GM21528 (cell line): ENCODE measurements around the gene IMPG2.

Experiments
- ATAC-seq: cut with Tn5 transposase; IDR thresholded peaks from one replicate; pipeline ENCODE4 v1.9.1; 2021; ENCODE audit warnings: mild to moderate bottlenecking, moderate library complexity; ENCODE audit not compliant: unreplicated experiment, low FRiP score

Gene IMPG2

DNA sequence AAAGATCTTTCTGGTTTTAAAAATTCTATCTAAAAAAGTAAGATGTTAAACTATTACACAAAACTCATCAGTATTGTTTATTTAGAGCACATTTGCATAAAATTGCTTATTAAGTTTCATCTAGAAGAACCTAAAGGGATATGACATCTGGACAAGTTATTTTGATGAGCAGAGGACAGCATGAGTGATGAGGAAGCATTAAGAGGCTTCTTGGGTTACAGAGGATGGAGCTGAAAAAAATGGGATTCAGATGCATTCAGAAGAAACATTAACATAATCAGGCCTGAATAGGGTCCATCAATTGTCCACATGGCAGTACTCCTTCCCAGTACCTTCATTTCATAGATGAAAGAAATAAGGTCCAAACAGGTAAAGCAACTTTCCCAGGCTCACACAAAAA, 41.6 kb downstream of the IMPG2 start:
- ATAC-seq = no peak

DNA sequence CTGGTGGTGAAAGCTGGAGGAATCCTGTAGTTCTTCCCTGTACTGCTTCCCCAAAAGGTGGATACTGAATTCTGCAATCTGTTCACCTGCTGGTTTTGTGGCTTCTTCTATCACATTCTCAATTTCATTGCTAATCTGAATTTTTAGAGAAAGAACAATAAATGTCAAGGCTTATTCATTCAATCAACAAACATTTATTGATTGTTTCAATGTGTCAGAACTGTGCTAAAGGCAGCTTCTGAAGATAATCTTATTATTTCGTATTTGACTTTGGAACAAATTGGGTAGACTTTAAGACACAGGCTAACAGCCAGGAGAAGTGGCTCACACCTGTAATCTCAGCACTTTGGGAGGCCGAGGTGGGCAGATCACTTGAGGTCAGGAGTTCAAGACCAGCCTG, 46.8 kb downstream of the IMPG2 start:
- no peak for ATAC-seq

DNA sequence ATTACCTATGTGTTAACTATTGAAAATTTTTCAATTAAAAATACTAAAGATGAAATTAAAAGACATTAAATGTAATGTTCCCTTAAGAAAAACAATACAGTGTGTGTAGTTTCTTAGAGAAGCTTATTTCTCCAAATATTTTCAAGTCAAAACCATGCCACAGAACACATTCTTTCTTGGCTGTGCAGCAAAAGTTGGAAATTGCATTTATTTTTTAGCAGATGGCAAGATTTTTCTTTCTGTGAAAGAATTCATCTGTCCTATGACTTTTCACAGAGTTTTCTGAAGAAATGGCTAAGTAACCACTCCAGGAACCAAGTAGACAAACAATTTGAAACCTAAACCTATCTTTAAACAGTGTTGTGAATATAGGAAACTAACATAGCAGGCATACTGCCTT, 47.2 kb downstream of the IMPG2 start:
- ATAC-seq = no peak

DNA sequence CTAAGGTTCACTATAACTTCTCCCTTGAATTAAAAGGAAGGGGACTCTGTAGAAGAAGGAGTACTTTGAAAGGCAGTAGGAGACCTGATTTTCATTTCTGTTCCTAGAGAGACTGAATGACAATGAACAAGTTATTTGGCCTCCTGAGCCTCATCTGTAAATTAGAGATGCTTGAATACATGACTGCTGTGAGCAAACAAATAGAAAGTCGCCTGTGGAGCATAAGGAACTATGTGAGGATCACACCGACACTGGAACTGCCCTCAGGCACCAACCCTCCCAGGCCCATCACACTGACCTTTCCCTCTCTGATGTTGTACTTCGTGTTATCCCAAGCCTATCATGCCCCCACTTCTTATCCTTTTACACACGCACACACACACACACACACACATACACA, 48.6 kb downstream of the IMPG2 start:
- ATAC-seq = no peak

DNA sequence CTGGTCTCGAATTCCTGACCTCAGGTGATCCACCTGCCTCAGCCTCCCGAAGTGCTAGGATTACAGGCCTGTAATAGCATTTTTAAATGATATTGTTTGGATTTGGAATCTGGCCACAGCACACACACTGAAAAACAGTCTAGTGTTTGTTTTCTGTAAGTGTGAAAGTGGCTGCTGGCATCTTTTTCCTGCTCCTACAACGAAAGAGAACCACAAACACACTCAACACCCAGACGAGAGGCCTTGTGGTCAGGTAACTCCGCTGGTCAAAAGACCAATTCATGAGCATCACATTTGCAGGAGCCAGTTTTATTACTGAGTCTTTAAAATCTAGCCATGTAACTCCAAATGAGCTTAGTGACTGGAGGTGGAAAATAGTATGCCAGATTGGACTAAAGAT, 50.2 kb downstream of the IMPG2 start:
- no peak for ATAC-seq

DNA sequence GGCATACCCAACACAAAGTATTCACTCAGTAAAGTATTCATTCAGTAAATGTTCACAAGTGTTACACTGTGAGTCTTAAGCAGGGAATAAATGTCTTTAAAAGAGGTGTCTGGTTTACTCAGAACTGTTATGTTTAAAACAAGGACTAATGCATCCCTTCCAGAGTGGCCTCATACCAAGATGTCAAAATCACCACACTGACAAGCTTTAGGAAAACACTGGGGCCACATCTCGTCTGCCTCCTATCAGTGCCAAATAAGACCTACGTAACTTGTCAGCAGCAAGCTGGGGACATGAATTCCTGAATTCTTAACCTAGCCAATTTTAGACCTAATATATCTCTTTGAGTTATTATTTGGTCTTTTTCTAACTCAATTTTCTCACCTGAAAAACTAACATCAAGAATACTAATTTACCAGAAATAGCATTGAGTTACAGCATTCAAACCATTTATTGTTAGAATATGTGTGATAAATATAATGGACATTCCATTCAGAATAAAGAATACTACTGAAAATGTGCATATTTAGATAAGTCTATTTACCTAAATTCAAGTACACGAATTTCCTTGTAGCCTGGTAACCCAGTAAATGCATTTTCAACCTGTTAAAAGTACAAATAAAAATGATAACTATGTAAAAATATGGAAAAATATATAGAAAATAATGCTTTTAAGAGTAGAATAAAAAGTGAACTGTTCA, 51.3 kb downstream of the IMPG2 start:
- ATAC-seq = no peak

DNA sequence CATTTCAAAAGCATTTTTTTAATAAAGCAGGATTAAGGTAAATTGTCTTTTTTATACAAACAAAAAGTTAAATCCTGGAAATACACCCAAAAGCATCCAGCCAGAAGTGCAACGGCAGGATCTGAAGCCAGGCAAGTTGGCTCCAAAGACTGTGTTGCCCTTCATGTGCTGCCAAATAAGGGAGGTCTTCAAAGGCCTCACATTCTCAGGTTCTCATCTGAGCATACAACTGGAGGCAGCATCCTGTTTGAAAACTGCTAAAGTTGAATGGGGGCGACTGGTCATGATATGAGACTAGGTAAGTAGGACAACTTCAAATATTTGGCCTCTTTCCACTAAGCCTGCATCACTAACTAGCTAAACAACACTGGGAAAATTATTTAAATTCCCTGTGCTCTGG, 52.2 kb downstream of the IMPG2 start:
- ATAC-seq = no peak

DNA sequence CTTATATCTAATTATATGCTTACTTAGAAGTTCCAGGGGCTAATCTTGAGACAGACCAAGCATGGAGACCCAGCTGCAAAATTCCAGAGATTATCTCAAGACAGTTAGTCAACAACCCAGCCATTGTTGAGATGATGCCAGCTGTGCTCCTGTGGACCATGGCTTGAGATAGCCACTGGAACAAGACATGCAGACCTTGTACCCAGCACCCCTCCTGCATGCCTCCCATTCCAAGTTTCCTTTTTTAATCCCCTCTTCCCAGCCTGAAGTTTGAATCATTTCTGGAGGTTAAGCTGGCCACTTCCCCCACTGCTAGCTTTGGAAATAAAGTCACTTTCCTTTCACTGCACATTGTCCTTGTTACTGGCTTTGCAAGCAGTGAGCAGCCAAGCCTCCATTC, 53.8 kb downstream of the IMPG2 start:
- ATAC-seq = no peak

DNA sequence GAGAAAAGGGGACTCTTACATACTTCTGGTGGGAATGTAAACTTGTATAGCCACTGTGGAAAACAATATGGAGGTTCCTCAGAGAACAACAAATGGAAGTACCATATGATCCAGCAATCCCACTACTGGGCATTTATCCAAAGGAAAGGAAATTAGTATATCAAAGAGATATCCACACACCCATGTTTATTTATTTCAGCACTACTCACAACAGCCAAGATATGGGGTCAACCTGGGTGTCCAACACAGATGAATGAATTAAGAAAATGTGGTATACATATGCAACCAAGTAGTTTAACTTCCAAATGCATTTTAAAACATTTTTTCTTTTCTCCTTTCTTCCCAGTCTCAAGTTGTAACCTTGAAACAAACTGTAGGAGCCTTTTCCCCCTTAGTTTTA, 54.3 kb downstream of the IMPG2 start:
- no peak for ATAC-seq

DNA sequence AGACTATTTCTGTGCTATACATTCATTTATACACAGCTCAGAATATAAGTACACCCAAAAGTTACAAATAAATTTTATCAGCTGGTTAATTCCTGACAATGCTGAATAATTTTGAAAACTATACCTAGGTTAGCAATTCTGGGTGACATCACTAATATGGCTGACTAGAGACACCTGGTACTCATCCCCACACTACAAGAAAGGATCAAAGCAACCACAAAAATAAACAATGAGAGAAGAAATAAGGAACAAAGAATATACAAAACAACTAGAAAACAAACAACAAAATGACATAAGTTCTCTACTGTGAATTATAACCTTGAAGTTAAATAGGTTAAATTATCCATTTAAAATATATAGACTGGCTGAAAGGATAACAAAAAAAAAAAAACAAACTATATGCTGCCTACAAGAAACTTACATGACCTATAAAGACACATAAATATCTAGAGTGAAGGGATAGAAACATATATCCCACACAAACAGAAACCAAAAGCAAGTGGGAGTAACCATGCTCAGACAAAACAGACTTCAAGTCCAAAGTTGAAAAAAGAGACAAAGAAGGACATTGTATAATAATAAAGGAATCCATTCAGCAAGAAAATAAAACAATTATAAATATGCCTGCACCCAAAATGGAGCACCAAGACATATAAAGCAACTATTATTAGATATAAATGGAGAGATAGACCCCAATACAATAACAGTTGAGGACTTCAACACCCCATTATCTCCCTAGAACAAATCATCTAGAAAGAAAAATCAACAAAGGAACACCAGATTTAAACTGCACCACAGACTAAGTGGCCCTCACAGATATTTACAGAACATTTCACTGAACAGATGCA, 57.8 kb downstream of the IMPG2 start:
- peak; percentile 58 for ATAC-seq

DNA sequence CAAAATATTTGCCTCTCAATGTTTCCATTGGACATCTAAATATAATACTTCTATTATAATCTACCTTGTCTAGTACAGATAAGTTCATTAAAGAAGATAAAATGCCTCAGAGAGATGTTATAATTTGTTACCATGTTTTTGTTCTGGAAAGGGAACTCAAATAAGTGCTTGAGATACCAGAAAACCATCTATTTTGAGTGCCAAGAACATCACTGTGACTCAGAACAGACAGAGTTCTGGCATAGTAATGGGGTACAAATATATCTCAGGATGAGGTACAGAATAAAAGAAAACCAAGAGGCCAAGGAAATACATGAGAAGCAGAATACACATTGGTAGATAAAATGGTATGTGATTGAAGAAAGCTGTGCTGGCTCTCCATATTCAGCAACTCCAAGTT, 58.9 kb downstream of the IMPG2 start:
- no peak for ATAC-seq

DNA sequence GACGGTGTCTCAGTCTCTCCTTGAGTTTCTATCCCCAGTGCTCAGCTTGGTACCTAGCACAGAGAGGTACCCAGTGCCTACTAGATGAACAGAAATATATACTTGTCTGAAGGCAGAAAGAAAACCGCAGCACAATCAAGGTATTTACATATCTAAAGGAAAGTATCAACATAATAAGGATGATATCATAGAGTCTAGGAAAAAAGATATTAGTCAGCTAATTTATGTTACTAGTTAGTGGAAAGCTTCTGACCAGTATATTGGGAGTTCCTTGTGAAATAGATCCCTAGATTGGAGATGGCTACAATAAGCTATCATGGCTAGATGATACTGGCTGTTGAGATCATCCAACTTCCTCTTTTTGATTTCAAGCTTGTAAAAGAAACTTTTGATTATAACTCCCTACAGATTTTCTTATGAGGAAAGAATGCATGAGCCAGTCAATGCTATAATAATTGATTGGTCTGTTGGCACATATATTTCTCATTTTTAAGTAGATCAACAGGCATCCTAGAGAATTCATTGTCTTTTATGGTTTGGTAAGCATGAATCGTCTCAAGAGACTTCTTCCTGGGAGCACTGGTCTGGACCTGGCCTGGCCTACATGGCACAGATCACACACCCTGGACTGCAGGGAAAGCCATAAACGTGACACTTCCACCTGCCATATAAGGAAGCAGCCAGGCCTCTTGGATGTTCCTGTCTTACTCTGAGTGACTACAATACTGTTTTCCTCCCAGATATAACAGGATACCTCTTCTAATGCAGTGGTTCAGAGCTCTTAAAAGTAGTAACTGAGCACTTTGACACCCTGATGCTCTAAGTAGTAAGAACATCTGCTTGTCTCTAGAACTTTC, 60.7 kb downstream of the IMPG2 start:
- ATAC-seq = no peak

DNA sequence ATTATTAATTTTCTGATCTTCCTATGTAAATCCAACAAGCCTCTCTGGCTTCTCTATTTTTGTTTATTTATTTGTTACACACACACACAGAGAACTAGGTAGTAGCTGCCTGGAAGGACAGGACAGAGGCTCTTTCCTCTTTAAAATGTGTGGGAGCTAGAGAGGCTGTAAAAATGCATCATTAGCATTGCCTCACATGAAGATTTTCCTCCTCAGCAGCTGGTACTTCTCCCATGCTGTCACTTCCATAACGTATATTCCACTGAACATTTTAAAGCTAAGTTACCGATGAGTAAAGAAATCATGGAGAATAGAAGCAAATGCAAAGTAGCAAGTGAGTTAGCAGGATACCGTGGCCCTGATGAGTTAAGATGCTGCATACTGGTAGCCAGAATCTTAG, 63.9 kb downstream of the IMPG2 start:
- ATAC-seq = no peak

DNA sequence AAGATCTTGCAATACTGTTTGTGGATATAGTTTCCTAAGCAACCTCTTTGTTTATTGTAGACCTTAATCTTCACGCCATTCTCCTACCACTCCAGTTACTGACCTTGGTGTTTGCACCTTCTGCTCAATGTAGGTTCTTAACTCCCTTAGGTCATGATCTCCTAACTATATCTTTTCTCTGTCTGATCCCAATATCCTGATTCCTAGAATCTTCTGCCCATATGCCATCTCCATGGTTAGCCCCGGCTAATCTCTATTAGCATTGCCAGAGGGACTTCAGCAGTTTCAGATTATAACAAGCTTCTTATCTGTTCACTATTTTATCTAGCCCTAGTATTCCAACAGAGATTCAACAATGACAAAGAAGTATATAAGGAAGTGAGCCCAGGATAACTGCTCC, 64.9 kb downstream of the IMPG2 start:
- ATAC-seq = no peak

DNA sequence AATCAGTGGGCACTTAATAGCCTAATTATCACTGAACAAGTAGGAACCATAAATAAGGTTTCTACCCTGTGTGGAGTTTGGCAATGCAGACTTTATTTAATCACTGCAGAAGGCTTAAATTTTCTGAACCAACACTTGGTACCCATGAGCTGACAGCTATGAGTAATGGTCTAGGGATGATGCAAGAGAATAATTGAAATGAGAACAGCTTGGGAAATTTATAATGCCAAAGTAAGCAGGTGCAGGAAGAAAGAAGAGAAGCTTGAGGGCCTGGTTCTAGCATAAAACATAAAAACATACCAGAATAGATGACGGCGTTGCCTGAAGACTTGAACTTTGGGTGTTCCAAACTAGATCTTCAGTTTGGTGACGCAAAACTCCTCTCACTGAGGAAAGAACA, 67.0 kb downstream of the IMPG2 start:
- no peak for ATAC-seq

DNA sequence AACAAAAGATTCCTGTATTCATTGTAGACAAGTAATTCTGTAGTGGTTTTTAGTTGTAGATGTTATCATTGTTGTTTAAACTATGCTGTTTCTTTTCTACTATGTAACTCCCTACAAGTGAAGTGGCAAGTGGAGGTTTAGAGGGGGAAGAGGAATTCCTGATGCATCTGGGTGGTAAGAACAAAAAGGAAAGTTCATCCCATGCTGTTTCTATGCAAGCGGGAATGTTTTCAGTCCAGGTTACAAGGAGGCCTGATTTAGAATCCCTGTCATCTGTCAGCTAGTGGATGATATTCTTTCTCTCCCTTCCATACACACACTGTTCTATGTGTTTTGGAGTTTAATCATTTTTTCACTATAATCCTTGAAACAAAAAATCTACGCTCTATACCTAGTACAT, 67.4 kb downstream of the IMPG2 start:
- no peak for ATAC-seq

DNA sequence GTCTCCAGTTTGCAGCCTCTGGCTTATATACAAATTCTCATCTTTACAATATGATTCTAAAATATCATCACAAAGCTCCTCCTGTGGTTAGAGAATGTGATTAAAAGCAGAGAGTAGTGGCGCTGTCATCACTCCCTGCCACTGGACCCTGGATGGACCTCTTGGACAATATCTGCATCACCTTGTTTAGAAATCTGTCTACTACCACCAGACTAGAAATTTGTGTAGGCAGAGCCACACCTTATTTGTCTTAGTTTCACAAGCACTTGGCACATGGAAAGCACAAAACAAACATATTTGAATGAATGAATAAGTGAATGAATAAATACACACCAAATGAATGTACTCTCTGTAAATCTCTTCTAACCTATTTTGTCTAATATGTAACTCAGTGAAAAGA, 68.1 kb downstream of the IMPG2 start:
- ATAC-seq = no peak

DNA sequence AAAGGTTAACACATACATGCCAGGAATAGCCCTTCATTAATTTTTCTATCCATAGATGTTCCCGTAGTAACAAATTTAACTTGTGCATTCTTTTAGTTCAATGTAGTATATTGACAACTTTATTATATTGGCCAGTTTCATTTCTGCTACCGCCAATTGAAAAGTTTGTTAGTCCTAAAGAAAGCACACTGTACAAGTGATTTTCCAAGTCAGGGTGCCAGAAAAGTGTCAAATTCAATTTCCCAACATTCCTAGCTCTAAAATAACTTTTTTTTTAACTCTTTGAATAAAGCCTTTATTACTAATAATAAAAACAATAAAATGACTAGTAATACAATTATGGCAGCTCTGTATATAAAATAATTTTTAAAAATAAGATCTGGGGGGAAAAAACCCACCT, 68.9 kb downstream of the IMPG2 start:
- no peak for ATAC-seq

DNA sequence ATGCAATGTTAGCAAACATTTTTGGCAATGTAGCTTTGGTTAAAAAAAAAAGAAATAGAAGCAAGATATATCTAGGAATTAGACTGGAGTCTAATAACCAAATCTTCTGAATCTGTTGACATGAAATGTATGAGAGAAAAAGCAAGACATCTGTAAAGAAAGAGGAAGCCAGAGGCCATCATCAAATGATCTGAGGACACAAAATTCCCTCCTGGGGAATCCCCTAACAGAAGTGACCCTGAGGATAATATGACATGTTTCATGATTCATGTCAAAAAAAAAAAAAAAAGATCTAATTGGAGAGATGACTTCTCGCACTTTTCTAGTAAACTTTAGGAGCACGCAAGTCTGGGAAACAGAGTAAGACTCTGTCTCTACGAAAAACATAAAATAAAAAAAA, 70.9 kb downstream of the IMPG2 start:
- ATAC-seq = no peak

DNA sequence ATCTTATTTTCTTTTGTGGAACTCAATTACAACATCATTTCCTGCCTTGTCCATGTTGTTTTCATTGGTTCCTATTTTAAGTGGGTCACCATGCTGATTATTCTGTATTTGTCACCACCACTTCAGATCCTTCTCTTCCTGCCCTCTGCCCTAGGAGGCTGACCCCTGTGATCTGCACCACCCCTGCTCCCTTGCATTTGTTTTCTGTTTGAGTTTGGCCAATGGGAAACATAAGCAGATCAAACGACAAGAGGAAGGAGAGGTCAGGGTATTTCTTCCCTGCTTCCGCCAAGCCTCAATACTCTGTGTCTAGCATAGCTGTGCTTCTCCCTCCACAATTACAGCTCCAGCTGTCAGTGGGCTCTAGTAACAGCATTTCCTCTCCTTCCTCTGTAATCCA, 71.6 kb downstream of the IMPG2 start:
- no peak for ATAC-seq

DNA sequence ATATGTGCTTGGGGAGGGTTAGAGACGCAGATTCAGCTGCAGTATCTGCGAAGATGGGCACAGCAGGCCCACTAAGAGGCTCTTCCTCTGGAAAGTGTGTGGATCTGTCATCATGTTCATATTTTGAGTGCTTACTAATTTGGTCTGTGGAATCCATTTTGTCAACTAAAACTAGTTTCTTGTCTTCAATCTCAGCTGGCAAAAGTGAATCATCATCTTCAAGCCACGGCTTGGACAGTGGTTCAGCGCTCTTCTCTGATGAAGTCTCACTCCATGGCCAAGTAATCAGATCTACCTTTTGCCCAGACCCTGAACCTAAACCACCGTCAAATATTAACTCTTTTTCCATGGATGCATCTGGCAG, 76.2 kb downstream of the IMPG2 start:
- no peak for ATAC-seq
